Neural cell (in vitro differentiated cells): ENCODE results near the gene ELOB. TPM values are rescaled to one million over a fixed set of nuclear protein-coding genes. Genes with fewer than 3 reads are reported as not detected.

Experiments
- H2AFZ ChIP-seq: fragments of 200-600, 300-800 bp; sonication (generic), shearing (Covaris generic); 2 replicates; pipeline ENCODE4 v1.6.0; 2014; ENCODE audit warnings: low read depth, mild to moderate bottlenecking, antibody characterized with exemption, low read length, moderate library complexity
- H3F3A ChIP-seq: fragments of 200-600 bp; shearing (Covaris generic); 2 replicates; pipeline ENCODE4 v1.6.1; 2016; ENCODE audit warnings: mild to moderate bottlenecking, moderate library complexity, mixed read lengths, antibody characterized with exemption, low read length; ENCODE audit not compliant: insufficient read depth, poor library complexity, severe bottlenecking
- H3K27ac ChIP-seq: fragments of 200-600, 300-800 bp; sonication (generic), shearing (Covaris generic); 2 replicates; pipeline ENCODE4 v1.5.1; 2014; ENCODE audit warnings: mild to moderate bottlenecking, low read length, moderate library complexity
- H3K27me3 ChIP-seq: fragments of 300-800, 200-600 bp; sonication (generic), shearing (Covaris generic); 2 replicates; pipeline ENCODE4 v1.6.0; 2014; ENCODE audit warnings: mild to moderate bottlenecking, low read depth, low read length, moderate library complexity; ENCODE audit not compliant: insufficient read depth
- H3K36me3 ChIP-seq: fragments of 300-800, 200-600 bp; sonication (generic), shearing (Covaris generic); 2 replicates; pipeline ENCODE4 v1.5.1; 2014; ENCODE audit warnings: mild to moderate bottlenecking, antibody characterized with exemption, low read length, moderate library complexity; ENCODE audit not compliant: insufficient read depth
- H3K4me2 ChIP-seq: fragments of 300-800, 200-600 bp; sonication (generic), shearing (Covaris generic); 2 replicates; pipeline ENCODE4 v1.6.0; 2014; ENCODE audit warnings: mild to moderate bottlenecking, low read length
- H3K4me3 ChIP-seq: fragments of 300-800, 200-600 bp; sonication (generic), shearing (Covaris generic); 2 replicates; pipeline ENCODE4 v1.5.1; 2014; ENCODE audit warnings: mild to moderate bottlenecking, low read length, moderate library complexity
- H3K79me2 ChIP-seq: fragments of 200-600 bp; shearing (Covaris generic); replicated peaks from 2 replicates; pipeline ENCODE4 v1.6.0; 2014; ENCODE audit warnings: mild to moderate bottlenecking, low read length, moderate library complexity; ENCODE audit not compliant: insufficient read depth
- H3K9ac ChIP-seq: fragments of 300-800, 200-600 bp; sonication (generic), shearing (Covaris generic); 2 replicates; pipeline ENCODE4 v1.6.1; 2016; ENCODE audit warnings: mild to moderate bottlenecking, low read length, mixed read lengths
- H3K9me2 ChIP-seq: fragments of 200-600 bp; shearing (Covaris generic); 2 replicates; pipeline ENCODE4 v1.6.1; 2016; ENCODE audit warnings: mild to moderate bottlenecking, low read length, mixed read lengths; ENCODE audit not compliant: insufficient read depth
- H3K9me3 ChIP-seq: fragments of 200-600, 300-800 bp; sonication (generic), shearing (Covaris generic); 2 replicates; pipeline ENCODE4 v1.6.1; 2016; ENCODE audit warnings: mild to moderate bottlenecking, mixed run types, low read length, moderate library complexity, mixed read lengths
- H4K20me1 ChIP-seq: fragments of 200-600 bp; shearing (Covaris generic); 2 replicates; pipeline ENCODE4 v1.6.1; 2016; ENCODE audit warnings: mild to moderate bottlenecking, mixed run types; ENCODE audit not compliant: insufficient read depth
- EP300 ChIP-seq: fragments of 450-650 bp; conservative IDR thresholded peaks from 2 replicates; pipeline ENCODE4 v1.6.1; 2014; ENCODE audit warnings: antibody characterized with exemption, mild to moderate bottlenecking, moderate library complexity; ENCODE audit not compliant: poor library complexity, severe bottlenecking
- EZH2 ChIP-seq: fragments of 200-600, 300-800 bp; shearing (Covaris generic), sonication (generic); IDR thresholded peaks from 2 replicates; pipeline ENCODE4 v1.6.1; 2014; ENCODE audit warnings: antibody characterized with exemption, low read length, borderline replicate concordance, mild to moderate bottlenecking; ENCODE audit not compliant: insufficient read depth, poor library complexity, severe bottlenecking
- MXI1 ChIP-seq: fragments of 450-650 bp; conservative IDR thresholded peaks from 2 replicates; pipeline ENCODE4 v1.6.1; 2014; ENCODE audit warnings: antibody characterized with exemption, mild to moderate bottlenecking; ENCODE audit not compliant: poor library complexity, severe bottlenecking
- POLR2AphosphoS5 ChIP-seq: IDR thresholded peaks from 2 replicates; pipeline ENCODE4 v1.6.1; 2012
- RAD21 ChIP-seq: fragments of 450-650 bp; conservative IDR thresholded peaks from 2 replicates; pipeline ENCODE4 v1.6.1; 2014; ENCODE audit warnings: antibody characterized with exemption, mild to moderate bottlenecking, moderate library complexity
- SMC3 ChIP-seq: fragments of 450-650 bp; conservative IDR thresholded peaks from 2 replicates; pipeline ENCODE4 v1.6.1; 2014; ENCODE audit warnings: antibody characterized with exemption, mild to moderate bottlenecking, moderate library complexity; ENCODE audit not compliant: poor library complexity
- TAF1 ChIP-seq: IDR thresholded peaks from 2 replicates; pipeline ENCODE4 v1.6.1; 2012; ENCODE audit warnings: low read depth
- polyA plus RNA-seq: library from polyadenylated mRNA; depleted of rRNA; stranded (reverse); fragments of >200 nt; gene quantifications from 2 replicates; pipeline ENCODE4 v1.2.3, GENCODE V29; 2014
- TF ChIP-seq, protein P1 (sequence below): IDR thresholded peaks from 2 replicates; pipeline ENCODE4 v1.6.1; 2012; ENCODE audit warnings: borderline replicate concordance
- TF ChIP-seq, protein P2 (sequence below): fragments of 450-650 bp; IDR thresholded peaks from 2 replicates; pipeline ENCODE4 v1.5.1; 2014; ENCODE audit warnings: antibody characterized with exemption, mild to moderate bottlenecking, moderate library complexity; ENCODE audit not compliant: poor library complexity, severe bottlenecking

ELOB gene
- polyA plus RNA-seq, 1 donor from 2014 or later: 513 TPM

DNA sequence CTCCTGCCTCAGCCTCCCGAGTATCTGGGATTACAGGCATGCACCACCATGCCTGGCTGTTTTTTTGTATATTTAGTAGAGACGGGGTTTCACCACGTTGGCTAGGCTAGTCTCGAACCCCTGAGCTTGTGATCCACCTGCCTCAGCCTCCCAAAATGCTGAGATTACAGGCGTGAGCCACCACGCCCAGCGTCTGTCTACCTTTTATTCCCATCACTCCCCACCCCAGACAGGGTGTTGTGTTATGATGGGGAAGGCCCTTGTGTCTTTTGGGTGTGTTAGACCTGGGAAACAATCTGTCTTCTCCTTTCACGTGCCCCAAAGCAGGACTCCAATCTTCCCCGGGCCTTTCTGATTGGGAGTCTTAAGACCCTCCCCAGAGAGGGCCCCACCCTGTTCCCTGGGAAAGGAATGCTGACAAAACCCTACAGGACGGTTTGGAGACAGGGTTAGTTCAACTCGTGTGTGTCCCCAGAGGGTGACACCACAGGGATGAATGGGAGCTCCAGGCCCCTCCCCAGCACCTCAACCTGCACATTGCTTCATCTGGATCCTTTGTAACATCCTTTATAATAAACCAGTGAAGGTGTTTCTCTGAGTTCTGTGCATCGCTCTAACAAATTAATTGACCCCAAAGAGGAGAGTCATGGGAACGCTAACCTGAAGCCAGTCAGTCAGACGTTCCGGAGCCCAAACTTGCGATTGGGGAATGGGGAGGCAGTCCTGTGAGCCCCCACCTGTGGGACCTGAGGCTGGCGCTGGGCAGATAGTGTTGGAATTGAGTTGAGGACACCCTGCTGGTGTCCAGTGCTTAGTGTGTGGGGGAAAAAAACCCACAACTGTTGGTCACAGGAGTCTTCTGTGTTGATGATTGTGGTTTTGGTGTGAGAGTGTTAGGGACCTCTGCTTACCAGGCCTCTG lies 3.2 kb upstream of the ELOB start:
- TF ChIP-seq, protein P1, sequence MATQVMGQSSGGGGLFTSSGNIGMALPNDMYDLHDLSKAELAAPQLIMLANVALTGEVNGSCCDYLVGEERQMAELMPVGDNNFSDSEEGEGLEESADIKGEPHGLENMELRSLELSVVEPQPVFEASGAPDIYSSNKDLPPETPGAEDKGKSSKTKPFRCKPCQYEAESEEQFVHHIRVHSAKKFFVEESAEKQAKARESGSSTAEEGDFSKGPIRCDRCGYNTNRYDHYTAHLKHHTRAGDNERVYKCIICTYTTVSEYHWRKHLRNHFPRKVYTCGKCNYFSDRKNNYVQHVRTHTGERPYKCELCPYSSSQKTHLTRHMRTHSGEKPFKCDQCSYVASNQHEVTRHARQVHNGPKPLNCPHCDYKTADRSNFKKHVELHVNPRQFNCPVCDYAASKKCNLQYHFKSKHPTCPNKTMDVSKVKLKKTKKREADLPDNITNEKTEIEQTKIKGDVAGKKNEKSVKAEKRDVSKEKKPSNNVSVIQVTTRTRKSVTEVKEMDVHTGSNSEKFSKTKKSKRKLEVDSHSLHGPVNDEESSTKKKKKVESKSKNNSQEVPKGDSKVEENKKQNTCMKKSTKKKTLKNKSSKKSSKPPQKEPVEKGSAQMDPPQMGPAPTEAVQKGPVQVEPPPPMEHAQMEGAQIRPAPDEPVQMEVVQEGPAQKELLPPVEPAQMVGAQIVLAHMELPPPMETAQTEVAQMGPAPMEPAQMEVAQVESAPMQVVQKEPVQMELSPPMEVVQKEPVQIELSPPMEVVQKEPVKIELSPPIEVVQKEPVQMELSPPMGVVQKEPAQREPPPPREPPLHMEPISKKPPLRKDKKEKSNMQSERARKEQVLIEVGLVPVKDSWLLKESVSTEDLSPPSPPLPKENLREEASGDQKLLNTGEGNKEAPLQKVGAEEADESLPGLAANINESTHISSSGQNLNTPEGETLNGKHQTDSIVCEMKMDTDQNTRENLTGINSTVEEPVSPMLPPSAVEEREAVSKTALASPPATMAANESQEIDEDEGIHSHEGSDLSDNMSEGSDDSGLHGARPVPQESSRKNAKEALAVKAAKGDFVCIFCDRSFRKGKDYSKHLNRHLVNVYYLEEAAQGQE: no peak
- TF ChIP-seq EZH2 (no peak), MXI1 (no peak), POLR2AphosphoS5 (no peak), SMC3 (no peak), RAD21 (no peak), TAF1 (no peak), EP300 (no peak)
- TF ChIP-seq, protein P2, sequence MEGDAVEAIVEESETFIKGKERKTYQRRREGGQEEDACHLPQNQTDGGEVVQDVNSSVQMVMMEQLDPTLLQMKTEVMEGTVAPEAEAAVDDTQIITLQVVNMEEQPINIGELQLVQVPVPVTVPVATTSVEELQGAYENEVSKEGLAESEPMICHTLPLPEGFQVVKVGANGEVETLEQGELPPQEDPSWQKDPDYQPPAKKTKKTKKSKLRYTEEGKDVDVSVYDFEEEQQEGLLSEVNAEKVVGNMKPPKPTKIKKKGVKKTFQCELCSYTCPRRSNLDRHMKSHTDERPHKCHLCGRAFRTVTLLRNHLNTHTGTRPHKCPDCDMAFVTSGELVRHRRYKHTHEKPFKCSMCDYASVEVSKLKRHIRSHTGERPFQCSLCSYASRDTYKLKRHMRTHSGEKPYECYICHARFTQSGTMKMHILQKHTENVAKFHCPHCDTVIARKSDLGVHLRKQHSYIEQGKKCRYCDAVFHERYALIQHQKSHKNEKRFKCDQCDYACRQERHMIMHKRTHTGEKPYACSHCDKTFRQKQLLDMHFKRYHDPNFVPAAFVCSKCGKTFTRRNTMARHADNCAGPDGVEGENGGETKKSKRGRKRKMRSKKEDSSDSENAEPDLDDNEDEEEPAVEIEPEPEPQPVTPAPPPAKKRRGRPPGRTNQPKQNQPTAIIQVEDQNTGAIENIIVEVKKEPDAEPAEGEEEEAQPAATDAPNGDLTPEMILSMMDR: no peak
- H3K4me3 ChIP-seq: no peak overlapping the region
- H3K36me3 ChIP-seq: no peaks in the 10 kb centered on the region
- H2AFZ ChIP-seq: no peak overlapping the region
- H3K27me3 ChIP-seq: no peaks in the 10 kb centered on the region
- H3K4me2 ChIP-seq: no peak overlapping the region
- H3K9ac ChIP-seq: no peak overlapping the region
- no peaks in the 10 kb centered on the region for H3K9me3 ChIP-seq
- H3K27ac ChIP-seq: no peak overlapping the region
- H3F3A ChIP-seq: no peaks in the 10 kb centered on the region
- H4K20me1 ChIP-seq: no peaks in the 10 kb centered on the region
- H3K79me2 ChIP-seq: peaks cover 31% of the 10 kb centered on the region
- no peaks in the 10 kb centered on the region for H3K9me2 ChIP-seq

DNA sequence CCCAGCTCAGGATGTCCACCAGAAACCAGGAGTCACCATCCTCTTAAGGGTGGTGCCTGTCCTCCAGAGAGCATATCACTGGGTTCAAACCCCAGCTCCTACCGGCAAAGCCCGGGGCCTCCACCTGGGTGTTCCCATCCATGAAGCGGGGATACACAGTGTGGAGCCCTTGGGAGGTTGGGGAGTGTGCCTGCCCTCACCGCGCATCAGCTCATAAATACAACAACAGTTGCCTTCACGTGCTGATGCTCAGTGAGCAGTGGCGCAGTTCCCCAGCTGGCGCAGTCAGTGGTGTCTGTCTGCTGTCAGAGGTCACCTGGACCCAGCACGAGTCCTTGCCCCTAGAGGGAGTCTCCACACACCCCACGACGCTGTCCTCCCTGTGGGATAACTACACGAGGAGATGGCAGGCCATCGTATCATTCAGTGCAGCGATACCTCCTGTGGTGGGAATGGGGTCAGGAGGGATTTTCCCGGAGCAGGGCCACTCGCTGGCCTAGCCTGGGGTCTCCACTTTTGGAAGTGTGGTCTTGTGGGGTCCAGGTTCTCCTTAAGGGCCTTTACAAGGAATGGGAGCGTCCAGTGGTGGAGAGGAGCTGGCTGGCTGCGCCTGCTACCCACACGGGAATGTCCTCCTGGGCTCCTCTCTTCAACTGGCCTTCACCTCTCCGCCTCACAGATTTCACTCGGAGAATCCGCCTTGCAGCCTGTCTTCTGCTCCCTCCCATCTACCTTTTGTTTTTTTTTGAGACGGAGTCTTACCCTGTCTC lies 2.3 kb upstream of the ELOB start:
- no peaks in the 10 kb centered on the region for H4K20me1 ChIP-seq
- peaks cover 37% of the 10 kb centered on the region for H3K79me2 ChIP-seq
- H3F3A ChIP-seq: no peaks in the 10 kb centered on the region
- no peaks in the 10 kb centered on the region for H3K9me3 ChIP-seq
- no peaks in the 10 kb centered on the region for H3K36me3 ChIP-seq
- no peak overlapping the region for H3K27ac ChIP-seq
- H3K27me3 ChIP-seq: no peaks in the 10 kb centered on the region
- H2AFZ ChIP-seq: no peak overlapping the region
- no peak for TF ChIP-seq EZH2
- TF ChIP-seq RAD21: no peak
- TF ChIP-seq SMC3: no peak
- TF ChIP-seq, protein P2: no peak
- no peak for TF ChIP-seq POLR2AphosphoS5
- H3K9ac ChIP-seq: no peak overlapping the region
- H3K9me2 ChIP-seq: no peaks in the 10 kb centered on the region
- no peak overlapping the region for H3K4me2 ChIP-seq
- H3K4me3 ChIP-seq: no peak overlapping the region
